ENCODE measurements around the gene EXD2. TPM values are rescaled to one million over a fixed set of nuclear protein-coding genes. Genes with fewer than 3 reads are reported as not detected.

Gene EXD2
- total and polyA plus RNA-seq, 2 of the 13 experiments (the other 11 are each of a cell fraction or from before 2014, with no cell fraction given): 9.5 to 15.1 TPM

- Histone ChIP-seq H3K4me3 (replicated peaks in 1 of 3; ENCODE audit: insufficient read depth in 1 of 3, low read depth in 2 of 3, low read length in 3 of 3) (peak within 1 kb of the TSS; percentile 95 to 99 (median 96)), H3K9ac (ENCODE audit: insufficient read depth, low read depth, low read length) (peak within 1 kb of the TSS; percentile 94), H3K9me3 (ENCODE audit: low read length) (no peaks in the 10 kb centered on the region), H3K79me2 (ENCODE audit: insufficient read depth, low read length) (peaks cover 37% of the 10 kb centered on the region), H3K4me2 (ENCODE audit: low read depth, low read length) (peak within 1 kb of the TSS; percentile 96), H2AFZ (ENCODE audit: low read length) (peak within 1 kb of the TSS; percentile 71), H3K36me3 (replicated peaks in 1 of 2; ENCODE audit: control insufficient read depth in 1 of 2, insufficient read depth in 2 of 2, low read length in 2 of 2) (no peaks in the 10 kb centered on the region), H3K27ac (ENCODE audit: extremely low read length, insufficient read depth, low read length) (peak within 1 kb of the TSS; percentile 90), H3K27me3 (ENCODE audit: control insufficient read depth in 1 of 2, insufficient read depth in 2 of 2, low read length in 2 of 2) (no peaks in the 10 kb centered on the region; a peak in 1 of 5 replicates), H3K4me1 (ENCODE audit: insufficient read depth, low read length) (peaks cover 51% of the 10 kb centered on the region), H4K20me1 (ENCODE audit: insufficient read depth, low read length) (no peaks in the 10 kb centered on the region)
- ATAC-seq (no peak), DNase-seq (ENCODE audit: low spot score) (no peak), FAIRE-seq (no peak)
- in situ Hi-C loops (cut with HindIII; ENCODE audit: extremely low pct_ligation_motif_present, low pct_unique_long_range_greater_than_20kb): no loop called here
- intact Hi-C loops (cut with micrococcal nuclease; ENCODE audit: unreplicated experiment): no loop called here
- WGBS (ENCODE audit: low lambda C conversion rate): under 1% methylated on average over 19 of the region's 26 CpGs
- ChIA-PET POLR2A (interaction anchor here (1.8 to 2.4 kb wide), 2 partner anchors 37 to 39 kb away, joined by 5 to 12 read pairs; partner anchors contain the start of gene EXD2), CTCF (ENCODE audit: low intra/inter-chr PET ratio, low total read pairs) (no interaction called here)
- TF ChIP-seq ZSCAN25 (CRISPR knock-in tag; IDR thresholded peaks at IDR 0.05): 0 out of 2 replicates have a peak, but pooled peaks have one; percentile 24
- TF ChIP-seq GMEB2 (CRISPR knock-in tag; IDR thresholded peaks at IDR 0.05; ENCODE audit: low read depth): 0 out of 2 replicates have a peak, but pooled peaks have one; percentile 20
- peak in 1 of 2 experiments; percentile 80; a peak in 3 of 4 replicates for TF ChIP-seq POLR2A (IDR thresholded peaks at IDR 0.05; ENCODE audit: insufficient read depth in 1 of 2, low read depth in 2 of 2, low read length in 2 of 2)
- TF ChIP-seq TOPORS (CRISPR knock-in tag; IDR thresholded peaks at IDR 0.05): peak; percentile 77; the same call in 1 of the 2 replicates
- no peak for TF ChIP-seq ARNTL (CRISPR knock-in tag; IDR thresholded peaks at IDR 0.05)
- TF ChIP-seq TEAD3 (CRISPR knock-in tag; optimal IDR thresholded peaks at IDR 0.05; ENCODE audit: borderline replicate concordance): peak; percentile 16
- peak; percentile 65; the same call in 1 of the 2 replicates for TF ChIP-seq MAX (IDR thresholded peaks at IDR 0.05)
- TF ChIP-seq BORCS8-MEF2B (CRISPR knock-in tag; IDR thresholded peaks at IDR 0.05): peak; percentile 45; the same call in 1 of the 2 replicates
- TF ChIP-seq ZNF331 (CRISPR knock-in tag; IDR thresholded peaks at IDR 0.05): peak; percentile 34; the same call in 1 of the 2 replicates
- TF ChIP-seq ZNF281 (CRISPR knock-in tag; IDR thresholded peaks at IDR 0.05; ENCODE audit: borderline replicate concordance): no peak
- peak; percentile 73 for TF ChIP-seq YY1 (IDR thresholded peaks at IDR 0.05; ENCODE audit: insufficient read depth, insufficient replicate concordance, low read depth, low read length)
- peak; percentile 88 for TF ChIP-seq PATZ1 (CRISPR knock-in tag; IDR thresholded peaks at IDR 0.05)
- TF ChIP-seq POLR2AphosphoS5 (IDR thresholded peaks at IDR 0.05; ENCODE audit: low read depth, low read length): peak; percentile 35; the same call in 1 of the 2 replicates
- no peak for TF ChIP-seq SAFB2 (CRISPR knock-in tag; IDR thresholded peaks at IDR 0.05; ENCODE audit: borderline replicate concordance, low read depth)
- BruUV-seq (replicated peaks): no TSS peak
Observed at GRCh38 chr14:69152902-69153151, 38.5 kb upstream of the EXD2 start, which contains the start of gene DCAF5. TSS of gene DCAF5 (minus strand) at chr14:69153119. CDS start at chr14:69152978, 141 bp downstream.

All from HepG2 (cell line).